ENCODE measurements around the gene ECSCR. TPM values are rescaled to one million over a fixed set of nuclear protein-coding genes. Genes with fewer than 3 reads are reported as not detected.
A peak's percentile ranks its signal among the peaks of the same experiment; 100 is the strongest.

ECSCR gene
- total and polyA plus RNA-seq, 2 donors (not counting 1 experiment from before 2014, with no cell fraction given): not detected

GRCh38 chr5:139482050-139482889, 19.7 kb upstream of the ECSCR start, which contains the start of gene STING1:
TSS of gene STING1 (minus strand) at chr5:139482758. CDS start at chr5:139481704, 1,054 bp downstream.
- peak within 1 kb of the TSS; percentile 59 for H3K4me2 ChIP-seq (replicated peaks; ENCODE audit: low read depth, low read length, poor library complexity, severe bottlenecking)
- H3K9ac ChIP-seq (ENCODE audit: low read length): peak within 1 kb of the TSS; percentile 14
- no peaks in the 10 kb centered on the region for H3K79me2 ChIP-seq (ENCODE audit: control insufficient read depth, insufficient read depth, low read length)
- H3K27me3 Mint-ChIP-seq: no peaks in the 10 kb centered on the region
- DNase-seq (peak; percentile 44), ATAC-seq (ENCODE audit: low read depth) (peak; percentile 51)
- no peaks in the 10 kb centered on the region for H3K9me3 Mint-ChIP-seq (ENCODE audit: insufficient read depth)
- H4K20me1 ChIP-seq (ENCODE audit: control insufficient read depth, insufficient read depth, low read length, poor library complexity, severe bottlenecking): no peaks in the 10 kb centered on the region
- intact Hi-C loops (cut with micrococcal nuclease): no loop called here
- peaks cover 17 to 18% of the 10 kb centered on the region in 2 donors for H3K4me1 ChIP-seq (ENCODE audit: control insufficient read depth in 2 of 2, insufficient read depth in 2 of 2, low read length in 2 of 2)
- H3K27ac Mint-ChIP-seq: peak within 1 kb of the TSS; percentile 28
- peak within 1 kb of the TSS in 1 of 2 donors; percentile 48 for H3K27ac ChIP-seq (ENCODE audit: low read length in 2 of 2)
- no peaks in the 10 kb centered on the region for H3K36me3 ChIP-seq (replicated peaks in 1 of 2; ENCODE audit: control extremely low read depth in 1 of 2, control insufficient read depth in 1 of 2, extremely low read depth in 1 of 2, insufficient read depth in 2 of 2, low read length in 1 of 2)
- peak within 1 kb of the TSS; percentile 35 for H3K4me3 Mint-ChIP-seq
- ChIA-PET CTCF (interaction anchor here (0.8 kb wide), 1 partner anchor 60 kb away, joined by 5 read pairs; no protein-coding TSS in a partner anchor), POLR2A (interaction anchor here (0.6 kb wide), 1 partner anchor 12 kb away, joined by 3 read pairs; no protein-coding TSS in a partner anchor)
- peaks cover 0 to 2% (median 0%) of the 10 kb centered on the region in 4 experiments for H3K27me3 ChIP-seq (replicated peaks in 1 of 4; ENCODE audit: control extremely low read depth in 1 of 4, control insufficient read depth in 3 of 4, insufficient read depth in 4 of 4, low read length in 3 of 4)
- peaks cover 19% of the 10 kb centered on the region for H3K4me1 Mint-ChIP-seq
- TF ChIP-seq EZH2 (IDR thresholded peaks at IDR 0.05; ENCODE audit: borderline replicate concordance, insufficient read depth, low read depth, low read length, poor library complexity, severe bottlenecking) (no peak), CTCF (IDR thresholded peaks at IDR 0.05) (no peak)
- no peaks in the 10 kb centered on the region for H3K9me3 ChIP-seq (ENCODE audit: control extremely low read depth in 1 of 3, control insufficient read depth in 2 of 3, insufficient read depth in 1 of 3, low read length in 2 of 3)
- H2AFZ ChIP-seq (ENCODE audit: insufficient read depth, low read depth, low read length, poor library complexity, severe bottlenecking): peak within 1 kb of the TSS; percentile 83
- peak within 1 kb of the TSS in 3 of 5 experiments; percentile 4 to 16 (median 7) for H3K4me3 ChIP-seq (ENCODE audit: control extremely low read depth in 1 of 5, extremely low read depth in 1 of 5, insufficient read depth in 1 of 5, low read depth in 2 of 5, low read length in 4 of 5)
- WGBS (ENCODE audit: insufficient coverage): 17% methylated on average over 11 of the region's 19 CpGs

All from B cell (primary cell).